ENCODE measurements around the gene SCNN1A. TPM values are rescaled to one million over a fixed set of nuclear protein-coding genes. Genes with fewer than 3 reads are reported as not detected.

The SCNN1A gene
- total and polyA plus RNA-seq, 2 donors (not counting 3 experiments of a cell fraction or from before 2014, with no cell fraction given): 0.12 to 0.18 TPM

- intact Hi-C loops (cut with micrococcal nuclease): no loop called here
- no peak for DNase-seq (ENCODE audit: low read depth, low spot score)
- peaks cover 4% of the 10 kb centered on the region for H3K4me1 ChIP-seq (ENCODE audit: control insufficient read depth, extremely low read depth, insufficient read depth, low read length)
- TF ChIP-seq GATA2 (IDR thresholded peaks at IDR 0.05; ENCODE audit: insufficient read depth, insufficient read length, low read depth, low read length): no peak
- TF ChIP-seq POLR2A (IDR thresholded peaks at IDR 0.05; ENCODE audit: low read depth, low read length): no peak
- TF ChIP-seq MYC (IDR thresholded peaks at IDR 0.05; ENCODE audit: low read depth, low read length): no peak
- FAIRE-seq: no peak
- no peaks in the 10 kb centered on the region for H4K20me1 ChIP-seq (replicated peaks; ENCODE audit: control insufficient read depth, extremely low read depth, insufficient read depth, low read length)
- no peaks in the 10 kb centered on the region for H3K27me3 ChIP-seq (ENCODE audit: control insufficient read depth in 2 of 2, insufficient read depth in 2 of 2, low read length in 2 of 2)
- ChIA-PET CTCF (no interaction called here), POLR2A (no interaction called here)
- no peak overlapping the region for H3K4me3 ChIP-seq (replicated peaks in 1 of 3; ENCODE audit: insufficient read depth in 1 of 3, low read depth in 1 of 3, low read length in 3 of 3)
- no peaks in the 10 kb centered on the region for H3K36me3 ChIP-seq (ENCODE audit: control insufficient read depth in 2 of 2, extremely low read depth in 1 of 2, insufficient read depth in 2 of 2, low read length in 2 of 2)
- H3K9me1 ChIP-seq (replicated peaks; ENCODE audit: control insufficient read depth, extremely low read depth, insufficient read depth, low read length): no peaks in the 10 kb centered on the region
- BruUV-seq (replicated peaks): no TSS peak
- H2AFZ ChIP-seq (ENCODE audit: low read depth, low read length): no peak overlapping the region
- no peak overlapping the region for H3K4me2 ChIP-seq (ENCODE audit: insufficient read depth, low read length)
- H3K27ac ChIP-seq (ENCODE audit: insufficient read depth, low read depth, low read length): no peak overlapping the region
- H3K9me3 ChIP-seq (replicated peaks; ENCODE audit: control insufficient read depth, insufficient read depth, low read length): no peaks in the 10 kb centered on the region
- dilution Hi-C loops (cut with MboI; ENCODE audit: extremely low pct_ligation_motif_present, low sequenced_read_pairs): no loop called here
- H3K79me2 ChIP-seq (ENCODE audit: control insufficient read depth, insufficient read depth, low read length): no peaks in the 10 kb centered on the region
- H3K9ac ChIP-seq (replicated peaks; ENCODE audit: extremely low read depth, insufficient read depth, low read length): no peak overlapping the region
These were observed 58.3 kb downstream of the SCNN1A start for GRCh38 chr12:6316921-6317692.

GRCh38 chr12:6315704-6316597 is 59.4 kb downstream of the SCNN1A start:
- Histone ChIP-seq H3K27me3 (ENCODE audit: control insufficient read depth in 2 of 2, insufficient read depth in 2 of 2, low read length in 2 of 2) (peaks cover 0 to 2% of the 10 kb centered on the region in 2 experiments), H3K36me3 (ENCODE audit: control insufficient read depth in 2 of 2, extremely low read depth in 1 of 2, insufficient read depth in 2 of 2, low read length in 2 of 2) (no peaks in the 10 kb centered on the region), H3K9me1 (replicated peaks; ENCODE audit: control insufficient read depth, extremely low read depth, insufficient read depth, low read length) (no peaks in the 10 kb centered on the region), H3K9ac (replicated peaks; ENCODE audit: extremely low read depth, insufficient read depth, low read length) (no peak overlapping the region), H3K27ac (ENCODE audit: insufficient read depth, low read depth, low read length) (no peak overlapping the region), H3K4me2 (ENCODE audit: insufficient read depth, low read length) (no peak overlapping the region), H4K20me1 (replicated peaks; ENCODE audit: control insufficient read depth, extremely low read depth, insufficient read depth, low read length) (no peaks in the 10 kb centered on the region), H3K4me3 (replicated peaks in 1 of 3; ENCODE audit: insufficient read depth in 1 of 3, low read depth in 1 of 3, low read length in 3 of 3) (no peak overlapping the region), H3K79me2 (ENCODE audit: control insufficient read depth, insufficient read depth, low read length) (no peaks in the 10 kb centered on the region), H3K4me1 (ENCODE audit: control insufficient read depth, extremely low read depth, insufficient read depth, low read length) (no peaks in the 10 kb centered on the region), H2AFZ (ENCODE audit: low read depth, low read length) (no peak overlapping the region), H3K9me3 (replicated peaks; ENCODE audit: control insufficient read depth, insufficient read depth, low read length) (no peaks in the 10 kb centered on the region)
- ChIA-PET POLR2A (no interaction called here), CTCF (interaction anchor here (1.0 to 1.3 kb wide), 3 partner anchors 7 to 328 kb away, joined by 3 read pairs; no protein-coding TSS in a partner anchor)
- no TSS peak for BruUV-seq (replicated peaks)
- dilution Hi-C loops (cut with MboI; ENCODE audit: extremely low pct_ligation_motif_present, low sequenced_read_pairs) (no loop called here), intact Hi-C loops (cut with micrococcal nuclease) (no loop called here)
- FAIRE-seq (no peak), DNase-seq (ENCODE audit: low read depth, low spot score) (no peak)
- TF ChIP-seq MYC (IDR thresholded peaks at IDR 0.05; ENCODE audit: low read depth, low read length): no peak
- no peak for TF ChIP-seq CTCF (IDR thresholded peaks at IDR 0.05; ENCODE audit: extremely low read depth in 1 of 2, insufficient read depth in 1 of 2, low read depth in 1 of 2, low read length in 2 of 2)
- TF ChIP-seq FOS (IDR thresholded peaks at IDR 0.05; ENCODE audit: borderline replicate concordance, insufficient read depth, low read length): no peak
